GM23338 (cell line): Measurements from ENCODE around the gene LRRC40. TPM values are rescaled to one million over a fixed set of nuclear protein-coding genes. Genes with fewer than 3 reads are reported as not detected.
A peak's percentile ranks its signal among the peaks of the same experiment; 100 is the strongest.

ENCODE experiments used
- ATAC-seq: fragments of 200-7000 bp; cut with Tn5 transposase; 3 replicates; pipeline ENCODE4 v1.9.1; 2020
- DNase-seq: peaks from one replicate; pipeline ENCODE4 v3.0.0-alpha.2; 2015; ENCODE audit warnings: low spot score
- H2AFZ ChIP-seq: fragments of 200-600 bp; sonication (generic); 2 replicates; pipeline ENCODE4 v1.8.0; 2016; ENCODE audit warnings: antibody characterized with exemption, mild to moderate bottlenecking, moderate library complexity
- H3F3A ChIP-seq: fragments of 200-600 bp; sonication (generic); replicated peaks from 2 replicates; pipeline ENCODE4 v1.8.0; 2017; ENCODE audit warnings: antibody characterized with exemption, mixed run types, low read depth
- H3K27ac ChIP-seq: fragments of 200-600 bp; sonication (generic); 2 replicates; pipeline ENCODE4 v1.6.1; 2016; ENCODE audit warnings: low read depth
- H3K27me3 ChIP-seq: fragments of 200-600 bp; sonication (generic); 2 replicates; pipeline ENCODE4 v1.8.0; 2016; ENCODE audit warnings: mild to moderate bottlenecking, mixed run types, moderate library complexity; ENCODE audit not compliant: insufficient read depth
- H3K36me3 ChIP-seq: fragments of 200-600 bp; sonication (generic); 2 replicates; pipeline ENCODE4 v1.8.0; 2016; ENCODE audit warnings: mild to moderate bottlenecking; ENCODE audit not compliant: insufficient read depth
- H3K4me1 ChIP-seq: fragments of 200-600 bp; sonication (generic); 2 replicates; pipeline ENCODE4 v1.8.0; 2016; ENCODE audit warnings: mild to moderate bottlenecking, moderate library complexity; ENCODE audit not compliant: insufficient read depth
- H3K4me2 ChIP-seq: fragments of 200-600 bp; sonication (generic); 2 replicates; pipeline ENCODE4 v1.7.1; 2017; ENCODE audit warnings: mixed run types
- H3K4me3 ChIP-seq: fragments of 200-600 bp; sonication (generic); 2 replicates; pipeline ENCODE4 v1.6.1; 2016; ENCODE audit warnings: mixed run types
- H3K79me2 ChIP-seq: fragments of 200-600 bp; sonication (generic); replicated peaks from 2 replicates; pipeline ENCODE4 v1.8.0; 2017; ENCODE audit warnings: mild to moderate bottlenecking; ENCODE audit not compliant: insufficient read depth
- H3K9me2 ChIP-seq: fragments of 200-600 bp; sonication (generic); 2 replicates; pipeline ENCODE4 v1.8.0; 2017; ENCODE audit not compliant: insufficient read depth
- H4K20me1 ChIP-seq: fragments of 200-600 bp; sonication (generic); replicated peaks from 2 replicates; pipeline ENCODE4 v1.8.0; 2017; ENCODE audit warnings: mild to moderate bottlenecking; ENCODE audit not compliant: insufficient read depth
- H3K27ac Mint-ChIP-seq: 2 replicates; pipeline ENCODE4 v1.8.0; 2020; ENCODE audit warnings: inconsistent platforms, mild to moderate bottlenecking, moderate library complexity, mixed read lengths
- H3K27me3 Mint-ChIP-seq: 3 replicates; pipeline ENCODE4 v1.8.0; 2022; ENCODE audit warnings: low read depth, mild to moderate bottlenecking, moderate library complexity, mixed read lengths, inconsistent platforms; ENCODE audit not compliant: insufficient read depth, poor library complexity
- H3K36me3 Mint-ChIP-seq: 3 replicates; pipeline ENCODE4 v1.8.0; 2021; ENCODE audit warnings: low read depth, mild to moderate bottlenecking, inconsistent platforms, moderate library complexity, mixed read lengths
- H3K4me1 Mint-ChIP-seq: 3 replicates; pipeline ENCODE4 v1.8.0; 2020; ENCODE audit warnings: mild to moderate bottlenecking, inconsistent platforms, mixed read lengths
- H3K4me3 Mint-ChIP-seq: 3 replicates; pipeline ENCODE4 v1.8.0; 2021; ENCODE audit warnings: moderate library complexity, mild to moderate bottlenecking, inconsistent platforms, mixed read lengths
- H3K9me3 Mint-ChIP-seq: 3 replicates; pipeline ENCODE4 v1.8.0; 2020; ENCODE audit warnings: moderate library complexity, mild to moderate bottlenecking, inconsistent platforms, mixed read lengths
- CREB1 ChIP-seq: fragments of 250-450 bp; sonication (Bioruptor Pico); IDR thresholded peaks from 2 replicates; pipeline ENCODE4 v1.5.0; 2020; ENCODE audit warnings: low read depth, mild to moderate bottlenecking, moderate library complexity
- CTCF ChIP-seq, 2 experiments: fragments of 200-600 bp in 1 of 2; sonication (generic) in 1 of 2; conservative IDR thresholded peaks; 2 replicates each; pipeline versions ENCODE4 v1.5.1 to v1.6.1; 2016 to 2017; ENCODE audit warnings: antibody characterized with exemption in 2 of 2, low read depth in 2 of 2, mild to moderate bottlenecking in 2 of 2, moderate library complexity in 1 of 2
- EZH2 ChIP-seq: fragments of 200-600 bp; sonication (generic); IDR thresholded peaks from one replicate; pipeline ENCODE4 v1.8.0; 2017; ENCODE audit warnings: antibody characterized with exemption, mild to moderate bottlenecking, low read depth; ENCODE audit not compliant: unreplicated experiment
- EZH2phosphoT487 ChIP-seq: fragments of 200-600 bp; sonication (generic); IDR thresholded peaks from one replicate; pipeline ENCODE4 v1.8.1; 2018; ENCODE audit warnings: antibody characterized with exemption; ENCODE audit not compliant: unreplicated experiment
- JUNB ChIP-seq: IDR thresholded peaks from one replicate; pipeline ENCODE4 v1.6.1; 2016; ENCODE audit warnings: antibody characterized with exemption; ENCODE audit not compliant: unreplicated experiment
- NANOG ChIP-seq: IDR thresholded peaks from 2 replicates; pipeline ENCODE4 v1.6.1; 2016; ENCODE audit warnings: antibody characterized with exemption, borderline replicate concordance
- POLR2AphosphoS5 ChIP-seq: IDR thresholded peaks from 2 replicates; pipeline ENCODE4 v1.6.1; 2016; ENCODE audit warnings: antibody characterized with exemption, low read depth
- REST ChIP-seq: IDR thresholded peaks from one replicate; pipeline ENCODE4 v1.6.1; 2018; ENCODE audit warnings: antibody characterized with exemption; ENCODE audit not compliant: unreplicated experiment
- STAT1 ChIP-seq: IDR thresholded peaks from one replicate; pipeline ENCODE4 v1.6.1; 2016; ENCODE audit warnings: antibody characterized with exemption; ENCODE audit not compliant: unreplicated experiment
- ZNF114 ChIP-seq: fragments of 250-450 bp; sonication (Bioruptor Pico); IDR thresholded peaks from 2 replicates; pipeline ENCODE4 v1.5.0; 2020; ENCODE audit warnings: mild to moderate bottlenecking, moderate library complexity
- ZNF331 ChIP-seq: fragments of 250-450 bp; sonication (Bioruptor Pico); IDR thresholded peaks from 2 replicates; pipeline ENCODE4 v1.5.0; 2020; ENCODE audit warnings: low read depth, mild to moderate bottlenecking, moderate library complexity
- polyA plus RNA-seq: library from polyadenylated mRNA; unstranded; fragments of >200 nt; fragmentation: Nextera tagmentation; extraction: Ambion mirVana; gene quantifications from 2 replicates; pipeline ENCODE4 v1.2.1, GENCODE V29; 2016
- total RNA-seq: library from RNA; depleted of rRNA; stranded (reverse); fragments of >200 nt; shearing (Covaris generic); gene quantifications from 2 replicates; pipeline ENCODE4 v1.2.3, GENCODE V29; 2014

LRRC40 gene
- total and polyA plus RNA-seq, 2 experiments from 2014 or later = 33.9 to 50.5 TPM

DNA sequence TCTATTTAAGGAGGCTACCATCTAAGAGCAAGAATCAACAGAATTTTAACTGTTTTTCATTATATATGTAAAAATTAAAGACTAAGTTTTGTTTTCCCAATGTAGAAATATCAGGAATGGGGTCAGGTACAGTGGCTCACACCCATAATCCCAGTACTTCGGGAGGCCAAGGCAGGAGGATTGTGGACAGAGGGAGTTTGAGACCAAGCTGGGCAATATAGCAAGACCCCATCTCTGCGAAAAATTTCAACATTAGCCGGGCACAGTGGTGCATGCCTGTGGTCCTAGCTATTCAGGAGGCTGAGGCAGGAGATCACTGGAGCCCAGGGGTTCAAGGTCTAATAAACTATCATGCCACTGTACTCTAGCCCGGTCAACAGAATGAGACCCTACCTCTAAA, 5.3 kb downstream of the LRRC40 start:
- Histone ChIP-seq H2AFZ (no peak overlapping the region), H3K4me2 (no peak overlapping the region), H3K27me3 (no peaks in the 10 kb centered on the region), H3K79me2 (peaks cover 89% of the 10 kb centered on the region), H3K4me3 (no peak overlapping the region), H3K9me2 (no peaks in the 10 kb centered on the region), H3K4me1 (0 out of 2 replicates have a peak, but pooled peaks cover 5% of the 10 kb centered on the region), H4K20me1 (peaks cover 16% of the 10 kb centered on the region), H3K27ac (no peak overlapping the region), H3K36me3 (no peaks in the 10 kb centered on the region), H3F3A (no peaks in the 10 kb centered on the region)
- no peaks in the 10 kb centered on the region for H3K36me3 Mint-ChIP-seq
- no peak overlapping the region for H3K27ac Mint-ChIP-seq
- DNase-seq (no peak), ATAC-seq (no peak)
- H3K27me3 Mint-ChIP-seq = peaks cover 3% of the 10 kb centered on the region
- no peak overlapping the region for H3K4me3 Mint-ChIP-seq
- peaks cover 9% of the 10 kb centered on the region; the same call in 2 of the 3 replicates for H3K4me1 Mint-ChIP-seq
- no peaks in the 10 kb centered on the region for H3K9me3 Mint-ChIP-seq
- TF ChIP-seq ZNF114 (no peak), ZNF331 (CRISPR knock-in tag) (no peak), NANOG (no peak), REST (no peak), CREB1 (no peak), EZH2phosphoT487 (no peak), CTCF (conservative IDR thresholded peaks at IDR 0.05; ENCODE audit: low read depth in 2 of 2) (no peak), EZH2 (no peak), STAT1 (no peak), POLR2AphosphoS5 (no peak), JUNB (no peak)

DNA sequence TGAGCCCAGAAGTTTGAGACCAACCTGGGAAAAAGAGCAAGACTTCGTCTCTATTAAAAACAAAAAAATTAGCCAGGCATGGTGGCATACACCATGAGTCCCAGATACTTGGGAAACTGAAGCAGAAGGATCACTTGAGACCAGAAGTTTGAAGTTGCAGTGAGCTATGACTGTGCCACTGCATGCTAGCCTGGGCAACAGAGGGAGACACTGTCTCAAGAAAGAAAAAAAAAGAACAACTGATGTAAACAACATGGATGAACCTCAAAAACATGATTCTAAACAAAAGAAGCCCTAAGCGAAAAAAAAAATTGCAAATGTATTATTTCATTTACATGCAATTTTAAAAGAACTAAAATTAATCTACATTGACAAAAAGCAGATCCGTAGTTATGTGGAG, 9.0 kb downstream of the LRRC40 start:
- Histone ChIP-seq H2AFZ (no peak overlapping the region), H3K4me2 (no peak overlapping the region), H3K79me2 (peaks cover 85% of the 10 kb centered on the region), H3F3A (no peaks in the 10 kb centered on the region), H3K4me3 (no peak overlapping the region), H3K27me3 (no peaks in the 10 kb centered on the region), H3K27ac (no peak overlapping the region), H3K4me1 (no peaks in the 10 kb centered on the region), H3K36me3 (no peaks in the 10 kb centered on the region), H4K20me1 (peaks cover 26% of the 10 kb centered on the region), H3K9me2 (no peaks in the 10 kb centered on the region)
- H3K27me3 Mint-ChIP-seq = no peaks in the 10 kb centered on the region
- H3K4me1 Mint-ChIP-seq = no peaks in the 10 kb centered on the region
- DNase-seq = no peak
- no peaks in the 10 kb centered on the region; the same call in 2 of the 3 replicates for H3K36me3 Mint-ChIP-seq
- no peak for ATAC-seq
- TF ChIP-seq POLR2AphosphoS5 = no peak
- TF ChIP-seq JUNB = no peak
- TF ChIP-seq STAT1 = no peak
- TF ChIP-seq REST = no peak
- TF ChIP-seq ZNF331 (CRISPR knock-in tag) = no peak
- no peaks in the 10 kb centered on the region for H3K9me3 Mint-ChIP-seq
- peak overlapping the region; percentile 15; the same call in 1 of the 2 replicates for H3K27ac Mint-ChIP-seq
- H3K4me3 Mint-ChIP-seq = no peak overlapping the region
